Fibroblast of the aortic adventitia (primary cell): ENCODE results near the gene GRAMD1A. TPM values are rescaled to one million over a fixed set of nuclear protein-coding genes. Genes with fewer than 3 reads are reported as not detected.

ENCODE experiments used
- DNase-seq: peaks from one replicate; pipeline ENCODE4 v3.0.0-alpha.2; 2010; ENCODE audit warnings: low read depth
- H3K4me3 ChIP-seq: 2 replicates; pipeline ENCODE4 v1.5.1; 2011; ENCODE audit warnings: low read depth, mild to moderate bottlenecking, control low read depth, low read length, moderate library complexity
- total RNA-seq: library from RNA; depleted of rRNA; stranded (reverse); fragments of >200 nt; gene quantifications from 2 replicates; pipeline ENCODE4 v1.2.3, GENCODE V29; 2012; ENCODE audit warnings: low replicate concordance
- TF ChIP-seq, protein P1 (sequence below): IDR thresholded peaks from 2 replicates; pipeline ENCODE4 v1.5.1; 2011; ENCODE audit warnings: mild to moderate bottlenecking, low read length, control low read depth, inconsistent platforms; ENCODE audit not compliant: insufficient read depth

Gene GRAMD1A
- total RNA-seq, 1 donor: 25.1 TPM

DNA sequence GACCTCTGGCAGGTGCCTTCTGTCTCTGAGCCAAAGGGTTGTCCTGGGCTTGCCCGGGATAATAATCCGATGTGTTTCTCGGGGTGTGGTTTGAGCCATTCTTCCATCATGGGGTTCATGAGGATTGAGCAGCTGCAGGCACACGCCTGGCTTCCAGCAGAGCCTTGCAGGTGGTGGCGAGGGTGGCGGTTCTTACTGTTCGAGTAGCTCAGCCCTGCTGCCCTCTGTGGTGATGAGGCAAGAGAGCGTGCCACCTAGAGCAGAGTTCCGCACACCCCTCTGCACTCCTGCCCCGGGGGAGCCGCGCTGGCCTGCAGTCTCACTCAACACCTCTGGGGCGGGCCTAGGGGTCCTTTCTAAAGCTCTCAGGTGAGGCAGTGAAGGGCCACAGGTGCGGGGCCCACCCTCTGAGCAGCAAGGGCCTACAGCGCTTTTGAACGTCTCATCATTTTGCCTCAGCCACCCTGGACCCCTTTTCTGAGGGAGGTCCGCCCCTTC is 33.9 kb downstream of the GRAMD1A start:
- TF ChIP-seq, protein P1, sequence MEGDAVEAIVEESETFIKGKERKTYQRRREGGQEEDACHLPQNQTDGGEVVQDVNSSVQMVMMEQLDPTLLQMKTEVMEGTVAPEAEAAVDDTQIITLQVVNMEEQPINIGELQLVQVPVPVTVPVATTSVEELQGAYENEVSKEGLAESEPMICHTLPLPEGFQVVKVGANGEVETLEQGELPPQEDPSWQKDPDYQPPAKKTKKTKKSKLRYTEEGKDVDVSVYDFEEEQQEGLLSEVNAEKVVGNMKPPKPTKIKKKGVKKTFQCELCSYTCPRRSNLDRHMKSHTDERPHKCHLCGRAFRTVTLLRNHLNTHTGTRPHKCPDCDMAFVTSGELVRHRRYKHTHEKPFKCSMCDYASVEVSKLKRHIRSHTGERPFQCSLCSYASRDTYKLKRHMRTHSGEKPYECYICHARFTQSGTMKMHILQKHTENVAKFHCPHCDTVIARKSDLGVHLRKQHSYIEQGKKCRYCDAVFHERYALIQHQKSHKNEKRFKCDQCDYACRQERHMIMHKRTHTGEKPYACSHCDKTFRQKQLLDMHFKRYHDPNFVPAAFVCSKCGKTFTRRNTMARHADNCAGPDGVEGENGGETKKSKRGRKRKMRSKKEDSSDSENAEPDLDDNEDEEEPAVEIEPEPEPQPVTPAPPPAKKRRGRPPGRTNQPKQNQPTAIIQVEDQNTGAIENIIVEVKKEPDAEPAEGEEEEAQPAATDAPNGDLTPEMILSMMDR: no peak
- H3K4me3 ChIP-seq: no peak overlapping the region
- no peak for DNase-seq

DNA sequence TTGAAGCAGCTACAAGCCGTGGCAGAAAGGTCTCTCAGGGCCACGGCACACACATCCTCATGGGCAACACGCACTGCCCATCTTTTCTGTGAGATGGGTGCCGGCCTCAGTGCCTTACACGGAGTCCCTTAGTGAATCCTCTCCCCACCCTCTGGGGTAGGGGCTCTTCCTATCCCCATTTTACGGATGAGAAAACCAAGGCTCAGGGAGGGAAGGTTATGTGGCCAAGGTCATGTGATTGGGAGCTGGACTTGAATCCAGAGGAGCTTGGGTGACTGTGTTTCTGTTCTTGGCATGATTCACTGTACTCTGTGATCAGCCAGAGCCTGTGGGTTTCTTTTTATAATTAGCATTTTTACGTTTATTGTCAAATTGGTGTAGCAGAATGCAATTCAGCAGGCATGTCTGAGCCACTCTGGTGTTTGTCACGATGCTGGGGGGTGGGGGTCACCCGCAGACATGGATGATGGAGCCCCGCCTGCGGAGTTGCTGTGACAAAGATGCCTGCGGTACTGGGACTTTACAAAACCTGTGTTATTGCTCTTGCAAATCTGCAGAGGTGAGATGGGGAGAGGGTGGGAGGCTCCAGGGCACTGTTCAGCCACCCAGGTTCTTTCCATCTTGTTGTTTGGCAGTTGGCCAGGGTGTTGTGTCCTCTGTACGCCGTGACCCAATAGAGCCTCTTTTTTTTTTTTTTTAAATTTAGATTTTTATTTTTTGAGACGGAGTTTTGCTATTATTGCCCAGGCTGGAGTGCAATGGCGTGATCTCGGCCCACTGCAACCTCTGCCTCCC is 34.7 kb downstream of the GRAMD1A start:
- no peak for DNase-seq
- TF ChIP-seq, protein P1: no peak
- no peak overlapping the region for H3K4me3 ChIP-seq

DNA sequence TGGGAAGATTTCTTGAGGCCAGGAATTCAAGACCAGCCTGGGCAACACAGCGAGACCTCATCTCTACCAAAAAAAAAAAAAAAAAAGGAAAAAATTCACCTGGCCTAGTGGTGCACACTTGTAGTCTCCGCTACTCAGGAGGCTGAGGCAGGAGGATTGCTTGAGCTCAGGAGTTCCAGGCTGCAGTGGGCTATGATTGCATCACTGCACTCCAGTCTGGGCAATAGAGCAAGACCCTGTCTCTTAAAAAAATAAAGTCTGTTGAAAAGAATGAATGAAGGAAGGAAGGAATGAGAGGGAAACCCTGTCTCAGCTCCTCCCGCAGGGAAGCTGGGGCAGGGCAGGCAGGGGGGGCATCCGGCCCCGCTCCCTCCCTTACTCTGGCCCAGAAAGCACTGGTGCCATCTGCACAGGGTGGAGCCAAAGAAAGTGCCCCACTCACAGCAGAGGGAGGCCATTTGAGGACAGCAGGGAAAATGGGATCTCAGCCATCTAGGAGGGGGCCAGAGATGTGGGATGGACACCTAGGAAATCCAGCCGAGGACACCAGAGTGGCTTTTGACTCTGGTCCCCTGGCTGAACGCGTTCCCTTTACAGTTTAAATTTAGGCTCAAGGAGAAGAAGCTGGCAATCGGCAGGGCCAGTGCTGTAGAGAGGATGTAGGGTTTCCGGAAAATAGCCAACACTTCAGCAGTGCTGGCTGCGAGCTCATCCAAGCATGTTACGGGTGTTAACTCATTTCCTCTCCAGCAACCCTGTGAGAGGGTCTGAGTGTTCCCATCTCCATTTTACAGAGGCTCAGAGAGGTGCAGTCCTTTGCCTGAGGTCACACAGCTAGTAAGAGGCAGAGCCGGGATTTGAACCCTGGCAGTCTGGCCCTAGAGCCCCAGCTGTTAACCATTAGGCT is 37.8 kb downstream of the GRAMD1A start:
- peak; percentile 49 for DNase-seq
- TF ChIP-seq, protein P1: no peak

DNA sequence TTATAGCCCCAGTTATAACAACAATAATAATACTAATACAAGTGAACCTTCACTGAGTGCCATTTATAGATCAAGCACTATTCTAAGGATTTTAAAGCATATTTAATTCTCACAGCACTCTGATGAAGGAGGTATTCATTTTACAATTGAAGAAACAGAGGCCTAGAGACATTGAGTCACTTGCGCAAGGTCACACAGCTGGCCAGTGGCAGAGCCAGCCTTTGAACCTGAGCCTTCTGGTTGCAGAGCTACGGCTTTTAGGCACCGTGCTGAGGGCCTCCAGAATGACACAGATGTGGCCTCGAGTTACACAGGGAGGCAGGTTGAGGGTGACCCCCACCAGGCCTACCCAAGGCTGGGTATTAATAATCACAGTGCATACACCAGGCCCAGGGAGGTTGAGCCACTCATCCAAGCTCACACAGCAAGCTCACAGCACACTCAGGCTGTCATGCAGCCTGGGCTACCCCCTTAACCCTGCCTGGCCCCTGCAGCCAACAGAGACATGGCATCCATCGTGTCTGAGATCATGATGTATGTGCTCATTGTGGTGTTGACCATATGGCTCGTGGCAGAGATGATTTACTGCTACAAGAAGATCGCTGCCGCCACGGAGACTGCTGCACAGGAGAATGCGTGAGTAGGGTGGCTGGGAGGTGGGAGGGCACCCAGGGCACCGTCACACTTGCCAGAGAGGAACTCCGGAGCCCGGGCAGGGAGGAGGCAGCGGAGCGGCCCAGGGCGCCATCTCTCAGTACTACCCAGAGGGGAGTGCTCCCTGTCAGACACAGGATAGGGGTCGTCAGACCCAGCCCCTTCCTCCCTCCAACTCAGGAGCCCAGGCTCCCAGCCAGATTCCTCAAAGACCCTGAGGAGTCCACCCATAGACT is 38.7 kb downstream of the GRAMD1A start:
- no peak overlapping the region for H3K4me3 ChIP-seq
- DNase-seq: no peak
- TF ChIP-seq, protein P1: no peak

More for the DNA sequence above, 37.8 kb downstream of the GRAMD1A start:
- H3K4me3 ChIP-seq: no peak overlapping the region

DNA sequence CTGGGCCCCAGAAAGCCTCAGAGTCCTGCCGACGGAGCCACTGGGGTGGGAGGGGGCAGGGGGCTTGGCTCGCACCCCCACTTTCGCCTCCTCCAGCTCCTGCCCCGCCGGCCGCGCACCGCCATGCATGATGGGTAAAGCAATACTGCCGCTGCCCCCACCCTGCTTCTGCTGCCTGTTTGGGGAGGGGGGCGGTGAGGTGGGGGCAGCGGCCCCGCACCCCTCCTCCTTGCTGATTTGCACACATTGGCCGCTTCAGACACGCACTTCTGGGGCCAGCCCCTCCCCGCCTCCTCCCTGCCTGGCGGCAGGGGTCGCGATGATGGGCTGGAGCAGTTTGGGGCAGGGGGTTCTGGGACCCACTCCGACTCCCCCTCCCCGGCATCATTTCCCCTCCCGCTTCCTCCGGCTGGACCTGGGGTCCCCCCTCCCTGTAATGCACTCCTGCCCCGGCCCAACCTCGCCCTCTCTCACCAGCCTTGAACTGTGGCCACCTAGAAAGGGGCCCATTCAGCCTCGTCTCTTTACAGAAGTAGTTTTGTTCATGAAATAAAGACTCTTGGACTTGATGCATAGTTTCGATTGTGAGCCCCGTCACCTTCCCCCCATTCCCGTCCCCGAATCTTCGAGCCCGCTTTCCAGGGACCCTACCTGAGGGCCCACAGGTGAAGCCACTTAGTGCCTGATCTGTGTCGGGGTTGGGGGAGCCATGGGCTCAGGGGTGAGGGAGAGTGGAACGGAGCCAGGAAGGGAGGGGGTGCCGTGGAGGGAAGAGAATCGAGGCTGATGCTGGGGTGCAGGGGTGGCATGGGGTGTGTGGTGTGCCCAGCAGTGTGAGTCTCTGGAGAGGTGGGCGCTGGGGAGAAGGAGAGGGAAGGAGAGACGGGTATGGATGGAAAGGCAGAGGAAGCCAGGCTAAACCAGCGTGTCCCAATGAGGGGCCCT is 40.0 kb downstream of the GRAMD1A start:
- TF ChIP-seq, protein P1: no peak
- no peak for DNase-seq
- no peak overlapping the region for H3K4me3 ChIP-seq
